HepG2 (cell line): ENCODE measurements around the gene GRHL1.

Source experiments
- HDAC6 ChIP-seq: fragments of 200-600 bp; sonication (generic); IDR thresholded peaks from 2 replicates; pipeline ENCODE4 v1.7.0; 2017; ENCODE audit warnings: mild to moderate bottlenecking, antibody characterized with exemption, low read length, low read depth
- KAT2B ChIP-seq: fragments of 150-350 bp; IDR thresholded peaks from 2 replicates; pipeline ENCODE4 v1.6.1; 2014; ENCODE audit warnings: low read depth, low read length, borderline replicate concordance

DNA sequence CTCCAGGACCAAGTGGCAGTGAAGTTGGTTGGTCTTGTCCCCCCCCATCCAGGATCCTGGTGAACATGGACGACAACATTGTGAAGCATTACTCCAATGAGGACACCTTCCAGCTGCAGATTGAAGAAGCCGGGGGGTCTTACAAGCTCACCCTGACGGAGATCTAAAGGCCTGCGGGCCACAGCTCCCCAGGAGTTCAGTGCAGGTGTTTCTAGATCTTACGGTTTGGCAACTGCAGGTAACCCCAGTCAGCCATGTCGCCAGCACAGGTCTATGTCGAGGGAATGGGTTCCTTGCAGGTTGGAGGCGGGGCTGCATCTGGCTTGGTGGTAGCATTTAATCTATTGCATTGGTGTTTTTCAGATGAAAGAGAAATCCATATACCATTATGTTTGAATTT, 49.0 kb downstream of the GRHL1 start:
- TF ChIP-seq HDAC6 (no peak), KAT2B (no peak)
